ENCODE data around the gene TRPC1.

Gene TRPC1

GRCh38 chr3:142844339-142844977 lies 120.6 kb downstream of the TRPC1 start:
- no peak for DNase-seq (ENCODE audit: low read depth)

GRCh38 chr3:142846779-142847577 lies 123.1 kb downstream of the TRPC1 start:
- no peak for DNase-seq (ENCODE audit: low read depth)

- DNase-seq (ENCODE audit: low read depth), result no peak
Measured at GRCh38 chr3:142849148-142849547, 125.3 kb downstream of the TRPC1 start.

- DNase-seq (ENCODE audit: low read depth), result peak; percentile 55
Measured at GRCh38 chr3:142850395-142851023, 126.7 kb downstream of the TRPC1 start.

GRCh38 chr3:142852009-142852408 lies 128.2 kb downstream of the TRPC1 start:
- DNase-seq (ENCODE audit: low read depth), result no peak

- DNase-seq (ENCODE audit: low read depth), result no peak
Measured at GRCh38 chr3:142853270-142854168, 129.7 kb downstream of the TRPC1 start.

GRCh38 chr3:142857056-142857455 lies 133.2 kb downstream of the TRPC1 start:
- DNase-seq (ENCODE audit: low read depth), result no peak

Data from HS-27A (cell line).